SH-SY5Y (cell line): Measurements from ENCODE around the gene MECR.

Experiments
- GATA2 ChIP-seq: IDR thresholded peaks from 2 replicates; pipeline ENCODE4 v1.6.1; 2011; ENCODE audit warnings: mild to moderate bottlenecking, low read depth, low read length
- GATA3 ChIP-seq: IDR thresholded peaks from 2 replicates; pipeline ENCODE4 v1.6.1; 2011; ENCODE audit warnings: low read depth, mild to moderate bottlenecking, low read length, moderate library complexity

- TF ChIP-seq GATA2 (no peak), GATA3 (no peak)
Observed at GRCh38 chr1:29240400-29240837, 9.7 kb upstream of the MECR start.
